Measurements from ENCODE around the gene RAB31.

RAB31 gene

GRCh38 chr18:9714266-9715087 lies 6.4 kb downstream of the RAB31 start:
- no peak for DNase-seq (ENCODE audit: insufficient read length, low spot score)
- FAIRE-seq, result no peak
- TF ChIP-seq, protein P1, sequence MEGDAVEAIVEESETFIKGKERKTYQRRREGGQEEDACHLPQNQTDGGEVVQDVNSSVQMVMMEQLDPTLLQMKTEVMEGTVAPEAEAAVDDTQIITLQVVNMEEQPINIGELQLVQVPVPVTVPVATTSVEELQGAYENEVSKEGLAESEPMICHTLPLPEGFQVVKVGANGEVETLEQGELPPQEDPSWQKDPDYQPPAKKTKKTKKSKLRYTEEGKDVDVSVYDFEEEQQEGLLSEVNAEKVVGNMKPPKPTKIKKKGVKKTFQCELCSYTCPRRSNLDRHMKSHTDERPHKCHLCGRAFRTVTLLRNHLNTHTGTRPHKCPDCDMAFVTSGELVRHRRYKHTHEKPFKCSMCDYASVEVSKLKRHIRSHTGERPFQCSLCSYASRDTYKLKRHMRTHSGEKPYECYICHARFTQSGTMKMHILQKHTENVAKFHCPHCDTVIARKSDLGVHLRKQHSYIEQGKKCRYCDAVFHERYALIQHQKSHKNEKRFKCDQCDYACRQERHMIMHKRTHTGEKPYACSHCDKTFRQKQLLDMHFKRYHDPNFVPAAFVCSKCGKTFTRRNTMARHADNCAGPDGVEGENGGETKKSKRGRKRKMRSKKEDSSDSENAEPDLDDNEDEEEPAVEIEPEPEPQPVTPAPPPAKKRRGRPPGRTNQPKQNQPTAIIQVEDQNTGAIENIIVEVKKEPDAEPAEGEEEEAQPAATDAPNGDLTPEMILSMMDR (IDR thresholded peaks at IDR 0.05; ENCODE audit: insufficient read depth, missing control alignments), result no peak

GRCh38 chr18:9715088-9715343 lies 6.9 kb downstream of the RAB31 start:
- TF ChIP-seq, protein P1 (IDR thresholded peaks at IDR 0.05; ENCODE audit: insufficient read depth, missing control alignments), result no peak
- DNase-seq (ENCODE audit: insufficient read length, low spot score) (no peak), FAIRE-seq (no peak)

DNA sequence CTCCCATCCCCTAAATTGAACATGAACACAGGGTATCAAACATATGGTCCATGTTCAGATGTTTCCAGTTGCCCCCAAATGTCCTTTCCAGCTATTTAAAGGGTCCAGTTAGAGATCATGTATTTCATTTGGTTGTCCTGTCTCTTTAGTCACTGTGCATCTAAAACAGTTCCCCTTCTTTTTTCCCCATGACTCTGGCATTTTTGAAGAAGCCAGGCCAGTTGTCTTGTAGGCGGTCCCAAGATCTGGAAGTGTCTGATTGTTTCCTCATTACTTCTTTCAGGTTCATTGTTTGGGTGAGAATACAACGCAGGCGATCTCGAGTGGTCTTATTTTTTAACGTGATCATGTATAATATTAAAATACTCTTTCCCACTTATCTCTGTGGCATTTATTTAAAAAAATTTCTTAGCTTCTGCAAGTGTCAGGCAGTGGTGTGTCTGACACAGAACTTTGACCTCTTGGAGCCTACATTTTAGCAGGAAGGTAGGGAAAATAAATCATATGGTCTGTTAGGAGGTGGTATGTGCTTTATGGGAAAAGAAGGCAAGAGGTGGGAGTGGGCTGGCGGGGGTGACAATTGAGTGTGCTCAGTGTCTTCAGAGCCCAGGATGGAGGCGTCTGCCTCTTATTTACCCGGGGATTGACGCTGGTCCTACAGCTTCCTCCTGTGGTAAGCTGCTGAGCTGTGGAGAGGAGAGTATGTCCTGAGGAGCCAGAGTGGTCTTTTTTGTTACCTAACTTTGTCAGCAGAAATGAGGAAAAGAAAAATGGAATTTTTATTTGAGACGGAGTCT lies 8.1 kb downstream of the RAB31 start:
- TF ChIP-seq, protein P1 (IDR thresholded peaks at IDR 0.05; ENCODE audit: insufficient read depth, missing control alignments), result no peak
- DNase-seq (ENCODE audit: insufficient read length, low spot score), result no peak
- no peak for FAIRE-seq

- FAIRE-seq (no peak), DNase-seq (ENCODE audit: insufficient read length, low spot score) (no peak)
- TF ChIP-seq, protein P1 (IDR thresholded peaks at IDR 0.05; ENCODE audit: insufficient read depth, missing control alignments), result no peak
Observed at GRCh38 chr18:9716780-9717563, 8.9 kb downstream of the RAB31 start.

GRCh38 chr18:9719421-9719981 lies 11.4 kb downstream of the RAB31 start:
- FAIRE-seq (no peak), DNase-seq (ENCODE audit: insufficient read length, low spot score) (no peak)
- TF ChIP-seq, protein P1 (IDR thresholded peaks at IDR 0.05; ENCODE audit: insufficient read depth, missing control alignments), result no peak

DNA sequence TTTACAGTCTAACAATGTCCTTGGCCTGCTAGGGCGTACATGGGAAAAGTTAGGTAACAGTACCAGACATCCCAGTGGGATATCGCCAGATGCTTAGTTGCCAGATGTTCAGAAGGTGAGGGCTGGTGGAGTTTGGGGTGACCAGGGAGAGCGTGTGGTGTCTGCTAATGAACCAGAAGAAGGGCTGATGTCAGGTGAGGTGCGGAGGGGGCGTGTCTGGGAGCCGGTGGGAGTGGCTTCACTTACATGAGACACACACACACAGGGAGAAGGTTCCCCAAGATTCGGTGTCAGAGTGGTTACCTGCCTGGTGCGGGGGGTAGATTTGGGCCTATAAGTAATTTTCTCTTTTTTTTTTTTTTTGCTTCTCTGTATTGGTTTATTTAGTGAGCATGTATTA lies 12.2 kb downstream of the RAB31 start:
- TF ChIP-seq, protein P1 (IDR thresholded peaks at IDR 0.05; ENCODE audit: insufficient read depth, missing control alignments), result no peak
- no peak for FAIRE-seq
- DNase-seq (ENCODE audit: insufficient read length, low spot score), result no peak
